Activated naive CD4-positive, alpha-beta T cell treated with anti-CD3 and anti-CD28 coated beads, Interleukin-2, amount 50 U/mL, for 72 hours (primary cell): ENCODE results near the gene CLASP2. TPM values are rescaled to one million over a fixed set of nuclear protein-coding genes. Genes with fewer than 3 reads are reported as not detected.
"Not testable (repeated sequence)": the region's sequence is repeated elsewhere in the genome, so short reads cannot be mapped to it uniquely, and the experiment has no call there.

Experiments used
- ATAC-seq, 2 donors: fragments of 150-1000 bp; cut with Tn5 transposase; 2 replicates each; pipeline ENCODE4 v1.10.0; 2021; ENCODE audit warnings: mild to moderate bottlenecking in 2 of 2, moderate library complexity in 2 of 2
- DNase-seq, 2 donors: peaks; one replicate each; pipeline ENCODE4 v3.0.0; 2021 to 2022; ENCODE audit warnings: low spot score in 2 of 2
- H3K27ac Mint-ChIP-seq, 2 donors: one replicate each; pipeline ENCODE4 v1.8.0; 2022; ENCODE audit warnings: mild to moderate bottlenecking in 2 of 2, mixed read lengths in 2 of 2
- H3K36me3 Mint-ChIP-seq, 2 donors: one replicate each; pipeline ENCODE4 v1.8.0; 2022; ENCODE audit warnings: mixed read lengths in 2 of 2
- H3K9me3 Mint-ChIP-seq, 2 donors: one replicate each; pipeline ENCODE4 v1.8.0; 2022; ENCODE audit warnings: mixed read lengths in 2 of 2
- total RNA-seq, 2 donors: library from RNA; stranded (reverse); gene quantifications; one replicate each; pipeline ENCODE4 v1.2.3, GENCODE V29; 2022

The CLASP2 gene
- total RNA-seq, 2 donors from 2014 or later: 42.8 to 45.5 TPM

- peaks cover 8 to 9% of the 10 kb centered on the region in 2 donors for H3K9me3 Mint-ChIP-seq
- no peak for ATAC-seq
- H3K36me3 Mint-ChIP-seq: peaks cover 0 to 25% of the 10 kb centered on the region in 2 donors
- H3K27ac Mint-ChIP-seq: peak overlapping the region in 1 of 2 donors; percentile 40
- no peak for DNase-seq
Observed at GRCh38 chr3:33467786-33468185, 250.3 kb downstream of the CLASP2 start.

DNA sequence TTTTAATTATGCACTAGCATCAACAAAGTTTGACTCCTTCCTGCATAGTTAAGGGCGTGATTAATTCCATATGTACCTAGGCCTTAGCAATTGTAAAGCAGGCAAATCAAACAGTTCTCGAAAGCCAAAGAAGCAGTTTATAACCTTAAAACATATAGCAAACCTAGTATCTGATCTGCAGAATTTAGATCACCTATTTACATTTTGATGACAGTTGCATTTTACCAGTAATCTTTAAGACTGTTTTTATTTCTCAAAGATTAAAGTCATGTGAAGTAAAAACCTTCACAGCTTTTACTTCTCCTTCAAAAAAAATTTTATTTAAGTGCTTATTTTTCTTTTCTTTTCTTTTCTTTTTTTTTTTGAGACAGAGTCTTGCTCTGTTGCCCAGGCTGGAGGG lies 257.0 kb downstream of the CLASP2 start:
- no peak for ATAC-seq
- no peak for DNase-seq
- H3K27ac Mint-ChIP-seq: no peak overlapping the region
- H3K9me3 Mint-ChIP-seq: peaks cover 0 to 9% of the 10 kb centered on the region in 2 donors
- H3K36me3 Mint-ChIP-seq: peaks cover 24 to 38% of the 10 kb centered on the region in 2 donors

- ATAC-seq, DNase-seq, H3K27ac Mint-ChIP-seq, H3K9me3 Mint-ChIP-seq: not testable (repeated sequence)
- H3K36me3 Mint-ChIP-seq: peaks cover 35 to 36% of the 10 kb centered on the region in 2 donors
Observed at GRCh38 chr3:33459577-33459976, 258.5 kb downstream of the CLASP2 start.

DNA sequence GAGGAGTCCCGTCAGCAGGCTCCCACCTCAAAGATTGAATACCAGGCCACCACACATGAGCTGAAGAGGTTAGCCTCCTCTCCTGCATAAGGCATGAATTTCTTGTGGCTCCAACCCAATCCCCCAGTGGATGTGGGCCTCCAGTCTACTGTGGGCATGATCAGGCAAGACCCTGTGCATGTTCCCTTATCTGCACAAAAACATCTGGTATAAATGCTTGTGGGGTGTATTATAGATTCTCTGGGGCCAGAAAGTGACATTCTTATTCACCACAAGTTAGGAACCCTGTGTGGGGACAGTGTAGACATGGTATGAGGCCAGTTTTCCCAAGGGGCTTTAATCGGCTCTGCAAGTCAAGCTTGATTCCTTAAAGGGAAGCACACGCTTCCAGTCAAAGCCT lies 259.6 kb downstream of the CLASP2 start:
- peaks cover 6 to 11% of the 10 kb centered on the region in 2 donors for H3K9me3 Mint-ChIP-seq
- no peak for DNase-seq
- H3K27ac Mint-ChIP-seq: no peak overlapping the region
- no peak for ATAC-seq
- H3K36me3 Mint-ChIP-seq: peaks cover 38 to 46% of the 10 kb centered on the region in 2 donors

DNA sequence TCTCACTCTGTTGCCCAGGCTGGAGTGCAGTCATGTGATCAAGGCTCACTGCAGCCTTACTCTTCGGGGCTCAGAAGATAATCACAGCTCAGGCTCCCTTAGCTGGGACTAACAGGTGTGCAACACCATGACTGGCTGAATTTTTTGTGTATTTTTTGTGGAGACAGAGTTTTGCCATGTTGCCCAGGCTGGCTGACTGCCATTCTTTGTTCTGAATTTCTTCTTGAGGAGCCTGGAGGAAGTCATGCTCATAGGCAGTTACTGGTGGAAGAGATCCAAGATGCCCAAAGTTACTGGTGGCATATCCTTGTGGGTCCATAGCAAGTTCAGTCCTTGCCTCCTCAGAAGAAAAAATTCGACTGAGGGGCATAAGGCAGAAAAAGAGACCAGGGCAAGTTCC lies 261.3 kb downstream of the CLASP2 start:
- Mint-ChIP-seq H3K27ac (no peak overlapping the region), H3K36me3 (peaks cover 33 to 46% of the 10 kb centered on the region in 2 donors), H3K9me3 (peaks cover 6 to 11% of the 10 kb centered on the region in 2 donors)
- no peak for ATAC-seq
- no peak for DNase-seq

- H3K27ac Mint-ChIP-seq: no peak overlapping the region
- DNase-seq (no peak), ATAC-seq (no peak)
- peaks cover 6% of the 10 kb centered on the region in 2 donors for H3K9me3 Mint-ChIP-seq
- H3K36me3 Mint-ChIP-seq: peaks cover 16 to 28% of the 10 kb centered on the region in 2 donors
Observed at GRCh38 chr3:33453331-33453761, 264.7 kb downstream of the CLASP2 start.

GRCh38 chr3:33451994-33452393 lies 266.1 kb downstream of the CLASP2 start:
- peak overlapping the region in 1 of 2 donors; percentile 2 for H3K27ac Mint-ChIP-seq
- not testable (repeated sequence) for H3K9me3 Mint-ChIP-seq, DNase-seq, ATAC-seq
- peaks cover 9 to 21% of the 10 kb centered on the region in 2 donors for H3K36me3 Mint-ChIP-seq

GRCh38 chr3:33447958-33448357 lies 270.1 kb downstream of the CLASP2 start:
- no peaks in the 10 kb centered on the region for H3K36me3 Mint-ChIP-seq
- DNase-seq (no peak), ATAC-seq (no peak)
- no peaks in the 10 kb centered on the region for H3K9me3 Mint-ChIP-seq
- H3K27ac Mint-ChIP-seq: no peak overlapping the region

DNA sequence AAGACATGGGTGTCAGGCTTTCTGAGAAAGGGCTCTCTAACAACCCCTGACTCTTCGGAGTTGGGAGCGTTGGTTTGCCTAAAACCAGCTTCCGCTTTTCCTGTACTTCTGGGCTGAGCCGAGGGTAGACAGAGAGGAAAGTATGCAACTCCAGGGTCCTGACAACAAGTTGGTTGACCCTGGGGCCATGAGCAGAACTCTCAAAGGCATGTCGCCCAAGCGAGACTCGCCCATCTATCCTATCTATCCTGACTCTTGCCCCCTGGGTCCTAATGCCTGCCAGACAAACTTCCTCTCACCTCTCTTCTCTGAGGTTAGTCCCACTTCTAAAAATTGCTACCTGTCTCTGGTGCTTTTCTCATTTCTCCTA lies 270.8 kb downstream of the CLASP2 start:
- H3K9me3 Mint-ChIP-seq, H3K27ac Mint-ChIP-seq, H3K36me3 Mint-ChIP-seq, DNase-seq, ATAC-seq: not testable (repeated sequence)

Other genes with a start within 250 kb of the CLASP2 start
- 100 to 1,000 TPM; 160 to 192 TPM for gene PDCD6IP, start 80.4 kb upstream of the CLASP2 start, total RNA-seq